ENCODE results near the gene HES7. TPM values are rescaled to one million over a fixed set of nuclear protein-coding genes. Genes with fewer than 3 reads are reported as not detected.
A peak's percentile ranks its signal among the peaks of the same experiment; 100 is the strongest.

Gene HES7
- total RNA-seq, 4 donors from 2014 or later = not detected

GRCh38 chr17:8164815-8165131, 40.9 kb upstream of the HES7 start:
- peaks cover 49% of the 10 kb centered on the region for H3K4me1 ChIP-seq
- H3K9me3 ChIP-seq = no peaks in the 10 kb centered on the region
- H3K27ac ChIP-seq = peak overlapping the region; percentile 97
- H3K4me3 ChIP-seq = no peak overlapping the region
- no peaks in the 10 kb centered on the region for H3K27me3 ChIP-seq
- TF ChIP-seq CTCF (IDR thresholded peaks at IDR 0.05) = no peak
- TF ChIP-seq POLR2A (IDR thresholded peaks at IDR 0.05) = no peak
- no peak for TF ChIP-seq EP300 (IDR thresholded peaks at IDR 0.05)
- no peak for TF ChIP-seq POLR2AphosphoS5 (IDR thresholded peaks at IDR 0.05)
- H3K36me3 ChIP-seq = peaks cover 8% of the 10 kb centered on the region
- WGBS = 85% methylated on average over 6 of the region's 6 CpGs
- DNase-seq (ENCODE audit: low spot score in 2 of 2) = no peak

GRCh38 chr17:8163978-8164814, 40.3 kb upstream of the HES7 start:
- Histone ChIP-seq H3K9me3 (no peaks in the 10 kb centered on the region), H3K27me3 (no peaks in the 10 kb centered on the region), H3K4me3 (peak overlapping the region; percentile 81), H3K4me1 (peaks cover 52% of the 10 kb centered on the region), H3K36me3 (peaks cover 14% of the 10 kb centered on the region), H3K27ac (peak overlapping the region; percentile 97)
- DNase-seq (ENCODE audit: low spot score in 2 of 2) = peak in 1 of 2 donors; percentile 93
- TF ChIP-seq EP300 (IDR thresholded peaks at IDR 0.05) (no peak), POLR2A (IDR thresholded peaks at IDR 0.05) (no peak)
- 17% methylated on average over 12 of the region's 13 CpGs for WGBS

- Histone ChIP-seq H3K4me1 (peaks cover 59% of the 10 kb centered on the region), H3K27ac (peak overlapping the region; percentile 97), H3K9me3 (no peaks in the 10 kb centered on the region), H3K27me3 (no peaks in the 10 kb centered on the region), H3K36me3 (peaks cover 15% of the 10 kb centered on the region), H3K4me3 (peak overlapping the region; percentile 81)
- TF ChIP-seq CTCF (IDR thresholded peaks at IDR 0.05) = no peak
- peak in 1 of 2 donors; percentile 81 for DNase-seq (ENCODE audit: low spot score in 2 of 2)
- WGBS = 15% methylated on average over 26 of the region's 55 CpGs
These were observed 39.4 kb upstream of the HES7 start for GRCh38 chr17:8162997-8163977.

- H3K27me3 ChIP-seq = no peaks in the 10 kb centered on the region
- TF ChIP-seq CTCF (IDR thresholded peaks at IDR 0.05) = no peak
- TF ChIP-seq EP300 (IDR thresholded peaks at IDR 0.05) = no peak
- TF ChIP-seq POLR2AphosphoS5 (IDR thresholded peaks at IDR 0.05) = peak in 2 of 3 donors; percentile 27 to 33
- peak in 1 of 2 donors; percentile 68 for TF ChIP-seq POLR2A (IDR thresholded peaks at IDR 0.05)
- H3K4me3 ChIP-seq = peak within 1 kb of the TSS; percentile 81
- peaks cover 15% of the 10 kb centered on the region for H3K36me3 ChIP-seq
- no peaks in the 10 kb centered on the region for H3K9me3 ChIP-seq
- H3K4me1 ChIP-seq = peaks cover 67% of the 10 kb centered on the region
- peak in 1 of 2 donors; percentile 91 for DNase-seq (ENCODE audit: low spot score in 2 of 2)
- WGBS = 0% methylated on average over 28 of the region's 75 CpGs
- H3K27ac ChIP-seq = peak within 1 kb of the TSS; percentile 97
These were observed 38.5 kb upstream of the HES7 start, which contains the start of gene VAMP2 for GRCh38 chr17:8162233-8162996. VAMP2 (minus strand) TSS chr17:8162948; CDS start chr17:8162879, 69 bp downstream.
